Type B pancreatic cell (in vitro differentiated cells): ENCODE results near the gene RARRES2. TPM values are rescaled to one million over a fixed set of nuclear protein-coding genes. Genes with fewer than 3 reads are reported as not detected.

Experiments used
- DNase-seq: peaks from one replicate; pipeline ENCODE4 v3.0.0; 2021; ENCODE audit warnings: mixed read lengths; ENCODE audit not compliant: unreplicated experiment; ENCODE audit errors: extremely low spot score
- H3K27ac Mint-ChIP-seq: 2 replicates; pipeline ENCODE4 v1.8.0; 2021; ENCODE audit warnings: mild to moderate bottlenecking, mixed read lengths
- H3K27me3 Mint-ChIP-seq: 2 replicates; pipeline ENCODE4 v1.8.0; 2021; ENCODE audit warnings: mixed read lengths
- H3K36me3 Mint-ChIP-seq: 2 replicates; pipeline ENCODE4 v1.8.0; 2021; ENCODE audit warnings: mixed read lengths
- H3K4me1 Mint-ChIP-seq: one replicate; pipeline ENCODE4 v1.8.0; 2021; ENCODE audit warnings: mixed read lengths; ENCODE audit not compliant: unreplicated experiment
- H3K4me3 Mint-ChIP-seq: 2 replicates; pipeline ENCODE4 v1.8.0; 2021; ENCODE audit warnings: mild to moderate bottlenecking, mixed read lengths
- H3K9me3 Mint-ChIP-seq: 2 replicates; pipeline ENCODE4 v1.8.0; 2021; ENCODE audit warnings: mixed read lengths
- total RNA-seq: library from RNA; stranded (reverse); gene quantifications from 2 replicates; pipeline ENCODE4 v1.2.1, GENCODE V29; 2021; ENCODE audit warnings: low replicate concordance
- TF ChIP-seq, protein P1 (sequence below): fragments of 200-600 bp; sonication (generic); conservative IDR thresholded peaks from 2 replicates; pipeline ENCODE4 v1.5.0; 2021; ENCODE audit warnings: antibody characterized with exemption, mild to moderate bottlenecking

RARRES2 gene
- total RNA-seq, 1 donor from 2014 or later = 109 TPM

DNA sequence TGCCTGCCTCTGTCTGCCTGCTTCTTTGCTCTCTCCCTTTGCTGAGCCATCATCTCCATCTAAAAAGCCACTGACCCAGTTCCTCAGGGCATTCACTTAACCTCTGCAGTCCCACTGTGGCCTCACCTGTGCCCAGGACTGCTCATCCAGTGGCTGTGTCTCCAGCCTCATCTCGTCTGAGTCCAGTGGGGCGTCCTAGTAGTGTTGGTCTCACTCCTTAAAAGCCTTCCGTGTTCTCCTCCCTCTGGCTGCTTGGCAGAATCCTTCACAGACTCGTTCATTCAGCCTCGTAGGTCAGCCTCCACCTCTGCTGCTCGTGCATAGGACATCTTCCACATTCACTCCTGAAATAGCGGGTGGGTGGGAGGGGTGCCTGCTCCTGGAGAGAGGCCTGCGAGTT lies 7.3 kb downstream of the RARRES2 start:
- no peaks in the 10 kb centered on the region for H3K27me3 Mint-ChIP-seq
- no peak overlapping the region for H3K27ac Mint-ChIP-seq
- peaks cover 18% of the 10 kb centered on the region for H3K4me1 Mint-ChIP-seq
- TF ChIP-seq, protein P1, sequence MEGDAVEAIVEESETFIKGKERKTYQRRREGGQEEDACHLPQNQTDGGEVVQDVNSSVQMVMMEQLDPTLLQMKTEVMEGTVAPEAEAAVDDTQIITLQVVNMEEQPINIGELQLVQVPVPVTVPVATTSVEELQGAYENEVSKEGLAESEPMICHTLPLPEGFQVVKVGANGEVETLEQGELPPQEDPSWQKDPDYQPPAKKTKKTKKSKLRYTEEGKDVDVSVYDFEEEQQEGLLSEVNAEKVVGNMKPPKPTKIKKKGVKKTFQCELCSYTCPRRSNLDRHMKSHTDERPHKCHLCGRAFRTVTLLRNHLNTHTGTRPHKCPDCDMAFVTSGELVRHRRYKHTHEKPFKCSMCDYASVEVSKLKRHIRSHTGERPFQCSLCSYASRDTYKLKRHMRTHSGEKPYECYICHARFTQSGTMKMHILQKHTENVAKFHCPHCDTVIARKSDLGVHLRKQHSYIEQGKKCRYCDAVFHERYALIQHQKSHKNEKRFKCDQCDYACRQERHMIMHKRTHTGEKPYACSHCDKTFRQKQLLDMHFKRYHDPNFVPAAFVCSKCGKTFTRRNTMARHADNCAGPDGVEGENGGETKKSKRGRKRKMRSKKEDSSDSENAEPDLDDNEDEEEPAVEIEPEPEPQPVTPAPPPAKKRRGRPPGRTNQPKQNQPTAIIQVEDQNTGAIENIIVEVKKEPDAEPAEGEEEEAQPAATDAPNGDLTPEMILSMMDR = no peak
- no peak for DNase-seq
- H3K4me3 Mint-ChIP-seq = no peak overlapping the region
- H3K36me3 Mint-ChIP-seq = peaks cover under 1% of the 10 kb centered on the region
- no peaks in the 10 kb centered on the region for H3K9me3 Mint-ChIP-seq

DNA sequence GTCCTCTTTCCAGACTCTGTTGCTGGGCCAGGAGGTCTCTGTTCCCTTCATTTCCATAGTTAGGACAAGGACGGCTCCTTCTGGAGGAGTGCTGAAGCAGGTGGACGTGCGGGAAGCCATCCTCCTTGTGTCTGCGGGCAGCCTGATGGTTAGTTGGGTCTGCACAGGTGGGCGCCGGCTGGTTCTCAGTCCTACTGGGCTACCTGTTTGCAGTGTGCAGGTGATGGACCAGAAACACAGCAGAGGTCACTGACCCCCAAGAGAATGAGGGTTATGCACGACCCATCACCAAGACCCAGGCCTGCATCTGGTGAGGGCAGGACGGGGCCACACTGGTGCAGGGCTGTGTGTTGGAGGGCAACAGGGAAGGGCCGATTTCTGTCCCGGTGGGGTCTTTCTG lies 7.8 kb downstream of the RARRES2 start:
- Mint-ChIP-seq H3K27ac (no peak overlapping the region), H3K4me3 (no peak overlapping the region)

DNA sequence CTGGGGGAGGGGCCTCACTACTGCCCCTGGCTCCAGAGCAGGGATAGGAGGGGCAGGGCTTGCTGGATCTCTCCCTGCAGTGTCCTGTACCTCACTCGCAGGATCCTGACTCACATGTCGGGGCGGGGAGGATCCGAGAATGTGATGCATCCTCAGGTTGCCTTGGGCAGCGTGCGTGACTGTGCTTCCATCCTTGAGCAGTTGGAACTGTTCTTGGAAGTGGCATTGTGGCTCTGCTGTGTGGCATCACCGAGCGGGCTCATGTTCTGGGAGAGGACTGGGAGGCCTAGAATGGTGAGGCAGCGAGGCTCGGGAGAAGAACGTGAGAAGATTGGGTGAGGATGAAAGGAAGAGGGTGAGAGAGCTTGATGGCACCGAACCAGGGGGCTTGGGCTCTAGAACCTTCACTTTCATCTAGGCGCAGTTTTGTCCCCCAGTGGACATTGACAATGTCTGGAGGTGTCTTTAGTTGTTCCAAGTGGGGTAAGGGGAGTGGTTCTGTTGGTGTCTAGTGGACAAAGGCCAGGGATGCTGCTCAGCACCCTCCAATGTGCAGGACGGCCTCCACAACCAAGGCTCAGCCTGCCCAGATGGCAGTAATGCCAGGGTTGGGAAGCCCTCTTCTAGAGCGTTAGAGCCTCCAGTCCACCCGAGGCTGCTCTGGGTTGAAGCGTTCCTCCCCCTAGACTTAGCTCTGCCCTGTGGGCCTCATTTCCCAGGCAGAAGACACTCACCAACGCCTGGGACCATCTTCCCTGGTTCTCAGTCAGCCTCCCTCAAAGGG lies 8.4 kb downstream of the RARRES2 start:
- TF ChIP-seq, protein P1 = no peak
- Mint-ChIP-seq H3K27me3 (no peaks in the 10 kb centered on the region), H3K4me1 (peaks cover 12% of the 10 kb centered on the region), H3K9me3 (no peaks in the 10 kb centered on the region), H3K36me3 (peaks cover 3% of the 10 kb centered on the region), H3K27ac (no peak overlapping the region), H3K4me3 (no peak overlapping the region)
- no peak for DNase-seq

More for the DNA sequence above, 7.8 kb downstream of the RARRES2 start:
- TF ChIP-seq, protein P1 = no peak
- no peak for DNase-seq
- H3K27me3 Mint-ChIP-seq = no peaks in the 10 kb centered on the region
- peaks cover 14% of the 10 kb centered on the region for H3K4me1 Mint-ChIP-seq
- H3K9me3 Mint-ChIP-seq = no peaks in the 10 kb centered on the region
- H3K36me3 Mint-ChIP-seq = peaks cover 3% of the 10 kb centered on the region

DNA sequence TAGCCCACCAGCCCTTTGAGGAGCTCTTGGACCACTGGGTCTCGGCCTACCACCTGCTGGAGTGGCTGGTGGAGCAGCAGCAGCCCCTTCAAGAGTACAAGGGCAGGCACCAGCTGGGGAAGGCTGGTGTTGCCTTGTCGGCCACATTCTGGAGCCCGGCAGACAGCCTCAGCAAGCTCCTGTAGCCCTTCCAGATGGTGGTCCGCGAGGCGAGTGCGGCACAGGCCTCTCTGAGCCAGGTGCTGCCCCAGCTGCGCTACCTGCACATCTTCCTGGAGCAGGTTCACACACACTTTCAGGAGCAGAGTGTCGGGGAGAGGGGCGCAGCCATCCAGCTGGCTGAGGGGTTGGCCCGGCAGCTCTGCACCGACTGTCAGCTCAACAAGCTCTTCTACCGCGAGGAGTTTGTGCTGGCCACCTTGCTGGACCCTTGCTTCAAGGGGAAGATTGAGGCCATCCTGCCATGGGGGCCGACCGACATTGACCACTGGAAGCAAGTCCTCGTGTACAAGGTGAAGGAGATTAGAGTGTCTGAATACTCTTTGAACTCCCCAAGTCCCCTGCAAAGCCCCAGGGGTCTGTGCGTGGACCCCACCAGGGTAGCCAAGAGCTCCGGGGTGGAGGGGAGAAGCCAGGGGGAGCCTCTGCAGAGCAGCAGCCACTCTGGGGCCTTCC lies 11.1 kb downstream of the RARRES2 start:
- Mint-ChIP-seq H3K9me3 (no peaks in the 10 kb centered on the region), H3K27ac (no peak overlapping the region), H3K36me3 (peaks cover 12% of the 10 kb centered on the region)

DNA sequence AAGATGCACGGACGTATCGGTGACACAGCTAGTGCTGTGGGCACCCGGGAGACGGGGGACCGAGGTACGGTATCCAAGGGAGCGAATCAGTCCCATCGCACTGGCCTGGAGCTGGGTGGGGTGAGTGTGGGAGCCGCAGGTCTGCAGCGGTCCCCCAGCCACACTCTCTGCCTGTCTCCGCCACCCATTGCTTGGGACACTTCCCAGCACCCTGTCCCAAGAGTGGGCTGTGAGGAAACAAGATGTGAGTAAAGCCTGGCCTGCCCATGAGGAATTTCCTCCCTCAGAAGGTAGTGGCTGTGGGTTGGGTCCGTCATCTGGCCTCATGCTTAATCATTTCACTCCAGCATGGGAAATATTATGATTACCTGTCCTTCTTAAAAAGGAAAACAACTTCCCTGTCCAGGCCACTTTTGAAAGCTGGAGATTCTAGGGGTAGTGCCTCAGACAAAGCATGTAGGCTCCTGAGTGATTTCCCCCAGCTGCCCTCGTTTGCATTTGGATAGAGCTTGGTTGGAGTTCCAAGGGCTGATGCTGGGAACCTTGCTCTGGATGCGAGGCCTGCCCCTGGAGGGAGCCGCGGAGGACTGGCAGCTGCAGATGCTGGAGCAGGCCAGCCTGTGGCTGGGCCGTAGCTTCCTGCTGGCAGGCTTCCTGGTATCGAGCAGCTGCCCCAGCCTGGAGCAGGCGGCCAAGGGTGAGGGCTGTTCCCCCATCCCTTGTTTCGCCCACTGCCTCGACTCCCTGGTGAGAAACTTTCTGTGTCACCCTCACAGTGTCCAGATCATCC lies 11.9 kb downstream of the RARRES2 start:
- H3K4me1 Mint-ChIP-seq = peaks cover 8% of the 10 kb centered on the region
- no peaks in the 10 kb centered on the region for H3K9me3 Mint-ChIP-seq

More for the DNA sequence above, 11.1 kb downstream of the RARRES2 start:
- TF ChIP-seq, protein P1 = no peak
- Mint-ChIP-seq H3K27me3 (no peaks in the 10 kb centered on the region), H3K4me1 (peaks cover 5% of the 10 kb centered on the region), H3K4me3 (no peak overlapping the region)
- no peak for DNase-seq

More for the DNA sequence above, 11.9 kb downstream of the RARRES2 start:
- peaks cover 12% of the 10 kb centered on the region for H3K36me3 Mint-ChIP-seq
- H3K27ac Mint-ChIP-seq = no peak overlapping the region
- TF ChIP-seq, protein P1 = no peak
- no peaks in the 10 kb centered on the region for H3K27me3 Mint-ChIP-seq
- H3K4me3 Mint-ChIP-seq = no peak overlapping the region
- DNase-seq = no peak
